ENCODE measurements around the gene ANKRD12.

DNA sequence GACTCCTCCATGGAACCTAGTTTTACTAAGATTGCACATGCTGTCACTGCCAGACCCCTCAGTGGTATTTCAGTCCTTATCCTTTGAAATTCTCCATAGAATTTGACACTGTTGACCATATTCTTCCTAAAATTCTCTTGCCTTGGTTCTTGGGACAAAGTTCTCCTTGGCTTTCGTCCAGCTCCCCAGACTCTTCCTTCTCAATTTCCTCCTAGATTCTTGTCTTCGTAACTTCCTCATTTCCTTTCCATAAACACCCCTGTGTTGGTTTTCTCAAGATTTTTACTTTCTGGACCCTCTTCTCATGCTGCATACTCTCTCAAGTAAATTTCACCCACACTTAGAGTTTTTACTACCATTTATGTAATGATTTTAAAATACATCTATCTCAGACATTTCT, 101.4 kb downstream of the ANKRD12 start:
- no peak for TF ChIP-seq CEBPB (IDR thresholded peaks at IDR 0.05; ENCODE audit: low read depth)
- no peak for TF ChIP-seq POLR2AphosphoS5 (IDR thresholded peaks at IDR 0.05; ENCODE audit: low read depth, low read length)
- TF ChIP-seq EGR1 (IDR thresholded peaks at IDR 0.05; ENCODE audit: low read depth), result no peak
- TF ChIP-seq, protein P1, sequence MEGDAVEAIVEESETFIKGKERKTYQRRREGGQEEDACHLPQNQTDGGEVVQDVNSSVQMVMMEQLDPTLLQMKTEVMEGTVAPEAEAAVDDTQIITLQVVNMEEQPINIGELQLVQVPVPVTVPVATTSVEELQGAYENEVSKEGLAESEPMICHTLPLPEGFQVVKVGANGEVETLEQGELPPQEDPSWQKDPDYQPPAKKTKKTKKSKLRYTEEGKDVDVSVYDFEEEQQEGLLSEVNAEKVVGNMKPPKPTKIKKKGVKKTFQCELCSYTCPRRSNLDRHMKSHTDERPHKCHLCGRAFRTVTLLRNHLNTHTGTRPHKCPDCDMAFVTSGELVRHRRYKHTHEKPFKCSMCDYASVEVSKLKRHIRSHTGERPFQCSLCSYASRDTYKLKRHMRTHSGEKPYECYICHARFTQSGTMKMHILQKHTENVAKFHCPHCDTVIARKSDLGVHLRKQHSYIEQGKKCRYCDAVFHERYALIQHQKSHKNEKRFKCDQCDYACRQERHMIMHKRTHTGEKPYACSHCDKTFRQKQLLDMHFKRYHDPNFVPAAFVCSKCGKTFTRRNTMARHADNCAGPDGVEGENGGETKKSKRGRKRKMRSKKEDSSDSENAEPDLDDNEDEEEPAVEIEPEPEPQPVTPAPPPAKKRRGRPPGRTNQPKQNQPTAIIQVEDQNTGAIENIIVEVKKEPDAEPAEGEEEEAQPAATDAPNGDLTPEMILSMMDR (IDR thresholded peaks at IDR 0.05 in 2 of 3, conservative IDR thresholded peaks at IDR 0.05 in 1 of 3; ENCODE audit: borderline replicate concordance in 1 of 3, insufficient read depth in 1 of 3, low read depth in 2 of 3, low read length in 2 of 3), result no peak
- no peak for TF ChIP-seq EZH2phosphoT487 (IDR thresholded peaks at IDR 0.05; ENCODE audit: borderline replicate concordance)
- no peak for TF ChIP-seq ELF1 (IDR thresholded peaks at IDR 0.05; ENCODE audit: borderline replicate concordance, low read depth)
- TF ChIP-seq, protein P2, sequence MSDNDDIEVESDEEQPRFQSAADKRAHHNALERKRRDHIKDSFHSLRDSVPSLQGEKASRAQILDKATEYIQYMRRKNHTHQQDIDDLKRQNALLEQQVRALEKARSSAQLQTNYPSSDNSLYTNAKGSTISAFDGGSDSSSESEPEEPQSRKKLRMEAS (IDR thresholded peaks at IDR 0.05), result no peak
- TF ChIP-seq RAD21 (IDR thresholded peaks at IDR 0.05; ENCODE audit: low read depth), result no peak
- TF ChIP-seq SRF (IDR thresholded peaks at IDR 0.05; ENCODE audit: low read depth), result no peak
- TF ChIP-seq POLR2A (IDR thresholded peaks at IDR 0.05; ENCODE audit: borderline replicate concordance, extremely low read depth, insufficient read depth, insufficient read length), result no peak
- TF ChIP-seq TCF7L2 (IDR thresholded peaks at IDR 0.05; ENCODE audit: borderline replicate concordance, extremely low read depth, insufficient read depth, insufficient read length), result no peak
- no peak for TF ChIP-seq YY1 (IDR thresholded peaks at IDR 0.05; ENCODE audit: extremely low read depth, insufficient replicate concordance, low read depth, low read length)
- TF ChIP-seq, protein P3, sequence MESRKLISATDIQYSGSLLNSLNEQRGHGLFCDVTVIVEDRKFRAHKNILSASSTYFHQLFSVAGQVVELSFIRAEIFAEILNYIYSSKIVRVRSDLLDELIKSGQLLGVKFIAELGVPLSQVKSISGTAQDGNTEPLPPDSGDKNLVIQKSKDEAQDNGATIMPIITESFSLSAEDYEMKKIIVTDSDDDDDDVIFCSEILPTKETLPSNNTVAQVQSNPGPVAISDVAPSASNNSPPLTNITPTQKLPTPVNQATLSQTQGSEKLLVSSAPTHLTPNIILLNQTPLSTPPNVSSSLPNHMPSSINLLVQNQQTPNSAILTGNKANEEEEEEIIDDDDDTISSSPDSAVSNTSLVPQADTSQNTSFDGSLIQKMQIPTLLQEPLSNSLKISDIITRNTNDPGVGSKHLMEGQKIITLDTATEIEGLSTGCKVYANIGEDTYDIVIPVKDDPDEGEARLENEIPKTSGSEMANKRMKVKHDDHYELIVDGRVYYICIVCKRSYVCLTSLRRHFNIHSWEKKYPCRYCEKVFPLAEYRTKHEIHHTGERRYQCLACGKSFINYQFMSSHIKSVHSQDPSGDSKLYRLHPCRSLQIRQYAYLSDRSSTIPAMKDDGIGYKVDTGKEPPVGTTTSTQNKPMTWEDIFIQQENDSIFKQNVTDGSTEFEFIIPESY (IDR thresholded peaks at IDR 0.05; ENCODE audit: extremely low read depth, insufficient replicate concordance, low read length), result no peak
- TF ChIP-seq SP1 (IDR thresholded peaks at IDR 0.05; ENCODE audit: low read depth), result no peak
